Osteocyte (in vitro differentiated cells): ENCODE results near the gene MYO3B. TPM values are rescaled to one million over a fixed set of nuclear protein-coding genes. Genes with fewer than 3 reads are reported as not detected.
"Not testable (repeated sequence)": the region's sequence is repeated elsewhere in the genome, so short reads cannot be mapped to it uniquely, and the experiment has no call there.

Source experiments
- DNase-seq: peaks from one replicate; pipeline ENCODE4 v3.0.0; 2021; ENCODE audit warnings: mixed read lengths; ENCODE audit not compliant: unreplicated experiment; ENCODE audit errors: extremely low spot score
- H3K27ac Mint-ChIP-seq: one replicate; pipeline ENCODE4 v1.8.0; 2021; ENCODE audit warnings: mild to moderate bottlenecking, mixed read lengths; ENCODE audit not compliant: unreplicated experiment
- H3K27me3 Mint-ChIP-seq: one replicate; pipeline ENCODE4 v1.8.0; 2021; ENCODE audit warnings: mixed read lengths; ENCODE audit not compliant: unreplicated experiment
- H3K36me3 Mint-ChIP-seq: one replicate; pipeline ENCODE4 v1.8.0; 2021; ENCODE audit warnings: mixed read lengths; ENCODE audit not compliant: unreplicated experiment
- H3K4me1 Mint-ChIP-seq: one replicate; pipeline ENCODE4 v1.8.0; 2021; ENCODE audit warnings: mixed read lengths; ENCODE audit not compliant: unreplicated experiment
- H3K4me3 Mint-ChIP-seq: one replicate; pipeline ENCODE4 v1.8.0; 2021; ENCODE audit warnings: mild to moderate bottlenecking, moderate library complexity, mixed read lengths; ENCODE audit not compliant: unreplicated experiment
- H3K9me3 Mint-ChIP-seq: one replicate; pipeline ENCODE4 v1.8.0; 2021; ENCODE audit warnings: mixed read lengths; ENCODE audit not compliant: unreplicated experiment
- total RNA-seq: library from RNA; stranded (reverse); gene quantifications from 2 replicates; pipeline ENCODE4 v1.2.1, GENCODE V29; 2021
- TF ChIP-seq, protein P1 (sequence below): fragments of 200-600 bp; sonication (generic); IDR thresholded peaks from 2 replicates; pipeline ENCODE4 v1.5.0; 2021; ENCODE audit warnings: antibody characterized with exemption, mild to moderate bottlenecking, moderate library complexity

The MYO3B gene
- total RNA-seq, 1 donor from 2014 or later: not detected

GRCh38 chr2:170276925-170277629 is 99.1 kb downstream of the MYO3B start:
- TF ChIP-seq, protein P1, sequence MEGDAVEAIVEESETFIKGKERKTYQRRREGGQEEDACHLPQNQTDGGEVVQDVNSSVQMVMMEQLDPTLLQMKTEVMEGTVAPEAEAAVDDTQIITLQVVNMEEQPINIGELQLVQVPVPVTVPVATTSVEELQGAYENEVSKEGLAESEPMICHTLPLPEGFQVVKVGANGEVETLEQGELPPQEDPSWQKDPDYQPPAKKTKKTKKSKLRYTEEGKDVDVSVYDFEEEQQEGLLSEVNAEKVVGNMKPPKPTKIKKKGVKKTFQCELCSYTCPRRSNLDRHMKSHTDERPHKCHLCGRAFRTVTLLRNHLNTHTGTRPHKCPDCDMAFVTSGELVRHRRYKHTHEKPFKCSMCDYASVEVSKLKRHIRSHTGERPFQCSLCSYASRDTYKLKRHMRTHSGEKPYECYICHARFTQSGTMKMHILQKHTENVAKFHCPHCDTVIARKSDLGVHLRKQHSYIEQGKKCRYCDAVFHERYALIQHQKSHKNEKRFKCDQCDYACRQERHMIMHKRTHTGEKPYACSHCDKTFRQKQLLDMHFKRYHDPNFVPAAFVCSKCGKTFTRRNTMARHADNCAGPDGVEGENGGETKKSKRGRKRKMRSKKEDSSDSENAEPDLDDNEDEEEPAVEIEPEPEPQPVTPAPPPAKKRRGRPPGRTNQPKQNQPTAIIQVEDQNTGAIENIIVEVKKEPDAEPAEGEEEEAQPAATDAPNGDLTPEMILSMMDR: no peak
- no peaks in the 10 kb centered on the region for H3K36me3 Mint-ChIP-seq
- peaks cover 11% of the 10 kb centered on the region for H3K9me3 Mint-ChIP-seq
- no peak overlapping the region for H3K27ac Mint-ChIP-seq
- no peaks in the 10 kb centered on the region for H3K4me1 Mint-ChIP-seq
- H3K4me3 Mint-ChIP-seq: no peak overlapping the region
- no peak for DNase-seq
- H3K27me3 Mint-ChIP-seq: peaks cover 53% of the 10 kb centered on the region

- TF ChIP-seq, protein P1: no peak
- Mint-ChIP-seq H3K9me3 (peaks cover 11% of the 10 kb centered on the region), H3K4me3 (no peak overlapping the region), H3K36me3 (no peaks in the 10 kb centered on the region), H3K4me1 (no peaks in the 10 kb centered on the region), H3K27me3 (peaks cover 50% of the 10 kb centered on the region), H3K27ac (no peak overlapping the region)
- no peak for DNase-seq
Observed at GRCh38 chr2:170277951-170278350, 100.0 kb downstream of the MYO3B start.

- not testable (repeated sequence) for H3K27ac Mint-ChIP-seq, H3K36me3 Mint-ChIP-seq, H3K4me1 Mint-ChIP-seq
Observed at GRCh38 chr2:170279615-170280014, 101.7 kb downstream of the MYO3B start.

GRCh38 chr2:170282851-170283250 is 104.9 kb downstream of the MYO3B start:
- Mint-ChIP-seq H3K9me3 (peaks cover 17% of the 10 kb centered on the region), H3K27ac (no peak overlapping the region), H3K36me3 (no peaks in the 10 kb centered on the region), H3K27me3 (peaks cover 48% of the 10 kb centered on the region), H3K4me3 (no peak overlapping the region), H3K4me1 (no peaks in the 10 kb centered on the region)
- TF ChIP-seq, protein P1: no peak
- DNase-seq: no peak

More at GRCh38 chr2:170279615-170280014, 101.7 kb downstream of the MYO3B start:
- not testable (repeated sequence) for H3K4me3 Mint-ChIP-seq, DNase-seq
- H3K9me3 Mint-ChIP-seq: peaks cover 11% of the 10 kb centered on the region
- H3K27me3 Mint-ChIP-seq: peaks cover 45% of the 10 kb centered on the region

DNA sequence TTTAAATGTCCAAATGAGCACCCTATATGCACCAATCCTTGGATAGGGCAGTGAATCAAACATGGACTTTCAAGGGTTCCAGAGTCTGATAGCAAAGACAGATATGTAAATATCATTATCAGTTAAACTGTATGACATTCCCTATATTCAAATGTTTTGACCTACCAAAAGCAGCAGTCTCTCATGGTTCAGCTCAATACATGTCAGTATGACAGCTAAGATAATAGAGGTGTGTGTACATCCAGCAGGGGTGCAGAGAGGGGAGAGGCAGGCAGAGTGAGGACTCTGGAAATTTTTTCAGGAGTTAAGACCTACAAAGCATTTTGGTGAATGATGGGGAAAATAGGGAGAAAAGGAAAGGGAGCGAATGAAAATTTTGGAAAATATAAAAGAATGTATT is 106.3 kb downstream of the MYO3B start:
- TF ChIP-seq, protein P1: no peak
- peaks cover 53% of the 10 kb centered on the region for H3K27me3 Mint-ChIP-seq

More for the DNA sequence above, 106.3 kb downstream of the MYO3B start:
- H3K27ac Mint-ChIP-seq: no peak overlapping the region
- no peak for DNase-seq
- no peaks in the 10 kb centered on the region for H3K4me1 Mint-ChIP-seq
- H3K4me3 Mint-ChIP-seq: no peak overlapping the region
- no peaks in the 10 kb centered on the region for H3K36me3 Mint-ChIP-seq
- peaks cover 19% of the 10 kb centered on the region for H3K9me3 Mint-ChIP-seq
